K562 (cell line): ENCODE results near the gene NDUFAF5. TPM values are rescaled to one million over a fixed set of nuclear protein-coding genes. Genes with fewer than 3 reads are reported as not detected.

Experiments used
- ATAC-seq: fragments of 200-7000 bp; cut with Tn5 transposase; 3 replicates; pipeline ENCODE4 v1.9.1; 2020; ENCODE audit warnings: moderate library complexity
- BruUV-seq: library from RNA; stranded (reverse); fragments of 400-500 nt; replicated peaks from 2 replicates; lab custom pipeline; 2021; lab: Mats Ljungman, UMichigan
- CTCF ChIA-PET: fragments of 300-600 bp; formaldehyde crosslinking; extraction: SDS; loops from one replicate; lab custom pipeline; 2021; ENCODE audit warnings: low intra/inter-chr PET ratio; lab: Yijun Ruan, JAX
- POLR2A ChIA-PET: fragments of 300-600, 350-650 bp; sonication (Branson Sonifier 250); formaldehyde crosslinking; extraction: SDS; loops from one replicate; lab custom pipeline; 2021; ENCODE audit warnings: antibody characterized with exemption, inconsistent platforms; lab: Yijun Ruan, JAX
- DNase-seq, 4 experiments: peaks; one replicate each; pipeline versions ENCODE4 v3.0.0 to v3.0.0-alpha.2; 2011 to 2018; ENCODE audit warnings: low spot score in 3 of 4, mixed read lengths in 3 of 4; ENCODE audit errors: extremely low read depth in 1 of 4
- FAIRE-seq: peaks from 2 replicates; lab custom pipeline; 2011; peaks lifted over from hg19 to GRCh38; lab: Jason Lieb, UNC
- H2AFZ ChIP-seq: 2 replicates; pipeline ENCODE4 v1.6.0; 2011; ENCODE audit warnings: low read depth, low read length, control low read depth, inconsistent platforms
- H3K27ac ChIP-seq: fragments of 200-600 bp; 3 replicates; pipeline ENCODE4 v1.8.0; 2011; ENCODE audit warnings: low read depth, mild to moderate bottlenecking, control low read depth, inconsistent platforms, low read length, moderate library complexity, mixed read lengths; ENCODE audit errors: extremely low read depth
- H3K27me3 ChIP-seq, 2 experiments: fragments of 300-600 bp in 1 of 2; 2 replicates in 1 of 2; 3 replicates in 1 of 2; pipeline versions ENCODE4 v1.6.0 to v1.8.0; 2011; ENCODE audit warnings: inconsistent platforms in 2 of 2, low read length in 2 of 2, mild to moderate bottlenecking in 1 of 2, mixed read lengths in 1 of 2, moderate library complexity in 1 of 2; ENCODE audit not compliant: control insufficient read depth in 2 of 2, insufficient read depth in 2 of 2
- H3K36me3 ChIP-seq: fragments of 300-600 bp; 3 replicates; pipeline ENCODE4 v1.8.0; 2011; ENCODE audit warnings: mild to moderate bottlenecking, low read length, inconsistent platforms; ENCODE audit not compliant: control insufficient read depth, insufficient read depth
- H3K4me1 ChIP-seq, 2 experiments: fragments of 200-600 bp in 1 of 2; replicated peaks in 1 of 2; 2 replicates in 1 of 2; 3 replicates in 1 of 2; pipeline versions ENCODE4 v1.5.1 to v1.8.0; 2011; ENCODE audit warnings: inconsistent platforms in 2 of 2, low read length in 2 of 2, mild to moderate bottlenecking in 1 of 2, mixed read lengths in 1 of 2, moderate library complexity in 1 of 2; ENCODE audit not compliant: control insufficient read depth in 2 of 2, insufficient read depth in 2 of 2
- H3K4me2 ChIP-seq: 2 replicates; pipeline ENCODE4 v1.6.1; 2011; ENCODE audit warnings: low read length, control low read depth, inconsistent platforms, mixed read lengths; ENCODE audit not compliant: insufficient read depth
- H3K4me3 ChIP-seq: fragments of 200-600 bp; sonication (generic), shearing (Covaris generic); 2 replicates; pipeline ENCODE4 v1.5.1; 2016; ENCODE audit warnings: control low read depth, inconsistent platforms
- H3K79me2 ChIP-seq: fragments of 200-600 bp; 3 replicates; pipeline ENCODE4 v1.8.0; 2011; ENCODE audit warnings: low read length, inconsistent platforms; ENCODE audit not compliant: control insufficient read depth, insufficient read depth
- H3K9ac ChIP-seq, 2 experiments: 2 replicates each; pipeline versions ENCODE4 v1.6.0 to v1.6.1; 2011; ENCODE audit warnings: low read depth in 2 of 2, low read length in 2 of 2, control low read depth in 1 of 2, inconsistent platforms in 1 of 2, mild to moderate bottlenecking in 1 of 2, mixed read lengths in 1 of 2; ENCODE audit not compliant: insufficient read depth in 1 of 2
- H3K9me1 ChIP-seq: one replicate; pipeline ENCODE4 v1.6.0; 2011; ENCODE audit warnings: inconsistent platforms, mild to moderate bottlenecking, low read length, moderate library complexity; ENCODE audit not compliant: control insufficient read depth, insufficient read depth
- H3K9me3 ChIP-seq: replicated peaks from 2 replicates; pipeline ENCODE4 v1.5.1; 2011; ENCODE audit warnings: low read depth, low read length, inconsistent platforms; ENCODE audit not compliant: control insufficient read depth, insufficient read depth
- H4K20me1 ChIP-seq: replicated peaks from 2 replicates; pipeline ENCODE4 v1.6.1; 2011; ENCODE audit warnings: low read length, inconsistent platforms, mixed read lengths; ENCODE audit not compliant: control insufficient read depth, insufficient read depth
- BRF2 ChIP-seq: IDR thresholded peaks from 3 replicates; pipeline ENCODE4 v1.6.1; 2011; ENCODE audit warnings: borderline replicate concordance, mild to moderate bottlenecking; ENCODE audit not compliant: insufficient read length, insufficient read depth
- FOXA3 ChIP-seq, 2 experiments: fragments of 450-650 bp in 1 of 2; sonication (generic) in 1 of 2; formaldehyde crosslinking; IDR thresholded peaks in 1 of 2; conservative IDR thresholded peaks in 1 of 2; 2 replicates each; pipeline versions ENCODE4 v1.4.0 to v1.8.0; 2020 to 2022; ENCODE audit warnings: mild to moderate bottlenecking in 2 of 2, missing genetic modification reagents in 1 of 2
- FOXP1 ChIP-seq: sonication (generic); formaldehyde crosslinking; IDR thresholded peaks from 2 replicates; pipeline ENCODE4 v1.8.0; 2022; ENCODE audit warnings: mild to moderate bottlenecking, missing genetic modification reagents
- HNRNPUL1 ChIP-seq: fragments of 200-400 bp; formaldehyde crosslinking; IDR thresholded peaks from 2 replicates; pipeline ENCODE4 v1.6.1; 2017; ENCODE audit warnings: low read length
- ID3 ChIP-seq, 2 experiments: fragments of 250-450 bp in 1 of 2; fragments of 450-650 bp in 1 of 2; sonication (Bioruptor Pico) in 1 of 2; IDR thresholded peaks; 2 replicates each; pipeline versions ENCODE4 v1.6.1 to v1.8.0; 2016 to 2021; ENCODE audit warnings: mild to moderate bottlenecking in 2 of 2, moderate library complexity in 2 of 2, missing compliant biosample characterization in 1 of 2, missing genetic modification characterization in 1 of 2
- KAT7 ChIP-seq: sonication (generic); formaldehyde crosslinking; IDR thresholded peaks from 2 replicates; pipeline ENCODE4 v1.8.0; 2022; ENCODE audit warnings: missing genetic modification reagents, mild to moderate bottlenecking, borderline replicate concordance
- KLF1 ChIP-seq: fragments of 450-650 bp; IDR thresholded peaks from 2 replicates; pipeline ENCODE4 v1.6.1; 2016; ENCODE audit warnings: missing genetic modification characterization, missing compliant biosample characterization
- MCM2 ChIP-seq: fragments of 450-650 bp; IDR thresholded peaks from 2 replicates; pipeline ENCODE4 v1.6.1; 2017; ENCODE audit warnings: low read depth, mild to moderate bottlenecking
- MTA1 ChIP-seq: fragments of 450-650 bp; IDR thresholded peaks from 2 replicates; pipeline ENCODE4 v1.6.1; 2017; ENCODE audit warnings: borderline replicate concordance
- NR1H2 ChIP-seq: sonication (generic); formaldehyde crosslinking; IDR thresholded peaks from 2 replicates; pipeline ENCODE4 v1.4.0; 2020; ENCODE audit warnings: mild to moderate bottlenecking, missing genetic modification reagents
- NR2C2 ChIP-seq, 2 experiments: fragments of 200-800 bp in 1 of 2; sonication (Bioruptor generic) in 1 of 2; sonication (generic) in 1 of 2; formaldehyde crosslinking in 1 of 2; IDR thresholded peaks; 2 replicates each; pipeline versions ENCODE4 v1.6.1 to v1.8.0; 2016 to 2022; ENCODE audit warnings: mild to moderate bottlenecking in 1 of 2, missing compliant biosample characterization in 1 of 2, missing genetic modification characterization in 1 of 2, missing genetic modification reagents in 1 of 2
- POLR3G ChIP-seq: IDR thresholded peaks from 2 replicates; pipeline ENCODE4 v1.6.1; 2011; ENCODE audit not compliant: insufficient read length, insufficient replicate concordance; ENCODE audit errors: extremely low read depth
- WGBS: fragments of 100-300 bp; shearing (Covaris generic); methylation state at CpG from one replicate; pipeline ENCODE4 v1.1.6; 2016; ENCODE audit warnings: low coverage, mixed read lengths; ENCODE audit not compliant: insufficient coverage; ENCODE audit errors: missing lambda C conversion rate; 5-methylcytosine and 5-hydroxymethylcytosine counted together
- in situ Hi-C: fragments of 300-500 bp; cut with MboI; formaldehyde crosslinking; loops from 4 replicates; pipeline ENCODE4 v1.15.0; 2018; ENCODE audit warnings: inconsistent platforms, mixed read lengths
- intact Hi-C: fragments of 100-400 bp; cut with micrococcal nuclease; formaldehyde crosslinking; loops from 2 replicates; pipeline ENCODE4 v1.14.2; 2022
- polyA plus RNA-seq, 8 experiments: library from polyadenylated mRNA; depleted of rRNA in 4 of 8; stranded (reverse) in 5 of 8; unstranded in 3 of 8; fragments of >200 nt; fragmentation: Nextera tagmentation in 2 of 8; fragmentation: Illumina TruSeq in 1 of 8; extraction: Ambion mirVana in 2 of 8; extraction: Trizol in 1 of 8; gene quantifications; 2 replicates each; pipeline versions ENCODE4 v1.2.1 to v1.2.3, GENCODE V29; 2011 to 2014; ENCODE audit warnings: inconsistent platforms in 1 of 8, missing spikeins in 1 of 8
- total RNA-seq, 7 experiments: library from RNA; depleted of rRNA in 6 of 7; stranded (reverse); fragments of >200 nt in 6 of 7; fragmentation: Illumina TruSeq in 2 of 7; extraction: Trizol in 2 of 7; gene quantifications; 2 replicates each; pipeline versions ENCODE4 v1.2.1 to v1.2.3, GENCODE V29; 2011 to 2021; ENCODE audit warnings: low replicate concordance in 1 of 7
- TF ChIP-seq, protein P1 (sequence below), 2 experiments: IDR thresholded peaks; 2 replicates each; pipeline ENCODE4 v1.6.1; 2011; ENCODE audit warnings: borderline replicate concordance in 1 of 2, control low read depth in 1 of 2, low read depth in 1 of 2, low read length in 1 of 2, mild to moderate bottlenecking in 1 of 2, mixed read lengths in 1 of 2, moderate library complexity in 1 of 2; ENCODE audit not compliant: insufficient read depth in 1 of 2, insufficient read length in 1 of 2, poor library complexity in 1 of 2, severe bottlenecking in 1 of 2; ENCODE audit errors: extremely low read depth in 1 of 2

NDUFAF5 gene
- total and polyA plus RNA-seq, 9 of the 15 experiments (the other 6 are each of a cell fraction or from before 2014, with no cell fraction given), result 17.2 to 33.1 (median 27.3) TPM

DNA sequence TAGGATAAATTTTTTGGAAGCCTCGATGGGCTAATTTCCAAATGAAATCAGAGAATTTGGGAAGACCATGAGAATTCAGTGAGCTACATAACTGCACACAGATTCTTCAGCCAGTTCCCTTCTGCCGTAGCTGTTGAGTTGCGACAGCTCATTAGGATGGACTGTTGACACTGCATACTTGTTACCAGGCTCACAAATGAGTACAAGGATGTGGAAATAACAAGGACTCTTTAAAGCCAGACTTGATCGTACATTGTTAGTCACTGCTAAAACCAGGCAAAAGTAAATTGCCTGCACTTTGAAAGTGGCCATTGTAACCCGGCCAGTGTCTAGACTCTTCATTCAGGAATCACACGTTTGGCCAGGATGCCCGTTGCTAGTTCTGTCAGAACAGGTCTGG lies 37.0 kb downstream of the NDUFAF5 start:
- POLR2A ChIA-PET, result no interaction called here
- no peak overlapping the region for H2AFZ ChIP-seq
- DNase-seq (no peak), FAIRE-seq (no peak), ATAC-seq (no peak)
- no peak overlapping the region for H3K9ac ChIP-seq
- CTCF ChIA-PET, result no interaction called here
- no peaks in the 10 kb centered on the region for H3K9me3 ChIP-seq
- no peak overlapping the region for H3K4me3 ChIP-seq
- no peak overlapping the region for H3K4me2 ChIP-seq
- no peaks in the 10 kb centered on the region; a peak in 1 of 5 replicates for H3K27me3 ChIP-seq
- H3K79me2 ChIP-seq, result no peaks in the 10 kb centered on the region
- H3K4me1 ChIP-seq, result no peaks in the 10 kb centered on the region; a peak in 1 of 5 replicates
- H3K36me3 ChIP-seq, result peaks cover 18% of the 10 kb centered on the region; the same call in 1 of the 3 replicates
- TF ChIP-seq FOXA3 (CRISPR knock-in tag; conservative IDR thresholded peaks at IDR 0.05 in 1 of 2, IDR thresholded peaks at IDR 0.05 in 1 of 2) (no peak), NR2C2 (CRISPR knock-in tag; IDR thresholded peaks at IDR 0.05) (no peak), NR2C2 (tag; IDR thresholded peaks at IDR 0.05) (no peak), KLF1 (tag) (no peak), POLR3G (no peak), HNRNPUL1 (no peak), NR1H2 (CRISPR knock-in tag) (no peak)
- BruUV-seq, result no TSS peak
- 77% methylated on average over 7 of the region's 7 CpGs for WGBS
- no peaks in the 10 kb centered on the region for H3K9me1 ChIP-seq
- in situ Hi-C loops, result no loop called here
- no peak overlapping the region for H3K27ac ChIP-seq
- H4K20me1 ChIP-seq, result no peaks in the 10 kb centered on the region
- intact Hi-C loops, result no loop called here

- no TSS peak for BruUV-seq
- peaks cover 14% of the 10 kb centered on the region; the same call in 1 of the 3 replicates for H3K36me3 ChIP-seq
- in situ Hi-C loops (no loop called here), intact Hi-C loops (no loop called here)
- H3K4me3 ChIP-seq, result no peak overlapping the region
- no peak overlapping the region for H2AFZ ChIP-seq
- ChIA-PET POLR2A (no interaction called here), CTCF (no interaction called here)
- H3K27me3 ChIP-seq, result no peaks in the 10 kb centered on the region; a peak in 1 of 5 replicates
- no peak for ATAC-seq
- no peaks in the 10 kb centered on the region for H4K20me1 ChIP-seq
- H3K9ac ChIP-seq, result no peak overlapping the region
- 9% methylated on average over 2 of the region's 2 CpGs for WGBS
- H3K9me1 ChIP-seq, result no peaks in the 10 kb centered on the region
- no peaks in the 10 kb centered on the region for H3K79me2 ChIP-seq
- no peaks in the 10 kb centered on the region; a peak in 1 of 5 replicates for H3K4me1 ChIP-seq
- H3K4me2 ChIP-seq, result no peak overlapping the region
- FAIRE-seq, result no peak
- H3K9me3 ChIP-seq, result no peaks in the 10 kb centered on the region
- peak in 2 of 4 experiments; percentile 4 to 6 for DNase-seq
- no peak overlapping the region for H3K27ac ChIP-seq
- no peak for TF ChIP-seq FOXP1 (CRISPR knock-in tag)
- TF ChIP-seq MTA1, result no peak
- TF ChIP-seq, protein P1, sequence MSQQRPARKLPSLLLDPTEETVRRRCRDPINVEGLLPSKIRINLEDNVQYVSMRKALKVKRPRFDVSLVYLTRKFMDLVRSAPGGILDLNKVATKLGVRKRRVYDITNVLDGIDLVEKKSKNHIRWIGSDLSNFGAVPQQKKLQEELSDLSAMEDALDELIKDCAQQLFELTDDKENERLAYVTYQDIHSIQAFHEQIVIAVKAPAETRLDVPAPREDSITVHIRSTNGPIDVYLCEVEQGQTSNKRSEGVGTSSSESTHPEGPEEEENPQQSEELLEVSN (IDR thresholded peaks at IDR 0.05; ENCODE audit: borderline replicate concordance in 1 of 2, extremely low read depth in 1 of 2, insufficient read depth in 1 of 2, insufficient read length in 1 of 2, low read depth in 1 of 2, low read length in 1 of 2, poor library complexity in 1 of 2, severe bottlenecking in 1 of 2), result no peak
- no peak for TF ChIP-seq MCM2
- no peak for TF ChIP-seq ID3 (CRISPR knock-in tag; IDR thresholded peaks at IDR 0.05)
- no peak for TF ChIP-seq ID3 (tag; IDR thresholded peaks at IDR 0.05)
- TF ChIP-seq BRF2, result no peak
- no peak for TF ChIP-seq KAT7 (CRISPR knock-in tag)
These were observed 37.6 kb downstream of the NDUFAF5 start for GRCh38 chr20:13822459-13822858.
